GM21576 (cell line): ENCODE data around the gene FBXO17.
A peak's percentile ranks its signal among the peaks of the same experiment; 100 is the strongest.

Experiments
- ATAC-seq: cut with Tn5 transposase; IDR thresholded peaks from one replicate; pipeline ENCODE4 v1.9.1; 2021; ENCODE audit warnings: mild to moderate bottlenecking, moderate library complexity; ENCODE audit not compliant: unreplicated experiment

FBXO17 gene

DNA sequence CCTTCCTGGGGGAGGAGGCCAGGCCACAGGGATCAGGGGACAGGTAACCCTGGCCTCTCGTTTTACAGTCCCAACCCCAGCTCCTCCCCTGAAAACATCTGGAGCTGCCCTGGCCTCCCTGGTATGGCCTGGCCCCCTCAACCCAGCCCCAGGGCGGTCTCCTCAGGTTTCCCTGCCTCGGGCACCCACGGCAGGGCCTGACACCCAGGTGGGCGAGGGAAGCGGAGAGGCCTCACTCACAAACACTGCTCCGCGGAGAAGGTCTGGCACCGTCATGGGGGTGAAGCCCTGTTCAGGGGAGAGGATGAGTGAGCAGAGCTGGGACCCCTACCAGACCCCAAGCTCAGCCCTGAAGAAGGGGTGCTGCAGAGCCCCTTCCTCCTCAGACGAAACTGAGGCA, 57.0 kb downstream of the FBXO17 start:
- no peak for ATAC-seq

DNA sequence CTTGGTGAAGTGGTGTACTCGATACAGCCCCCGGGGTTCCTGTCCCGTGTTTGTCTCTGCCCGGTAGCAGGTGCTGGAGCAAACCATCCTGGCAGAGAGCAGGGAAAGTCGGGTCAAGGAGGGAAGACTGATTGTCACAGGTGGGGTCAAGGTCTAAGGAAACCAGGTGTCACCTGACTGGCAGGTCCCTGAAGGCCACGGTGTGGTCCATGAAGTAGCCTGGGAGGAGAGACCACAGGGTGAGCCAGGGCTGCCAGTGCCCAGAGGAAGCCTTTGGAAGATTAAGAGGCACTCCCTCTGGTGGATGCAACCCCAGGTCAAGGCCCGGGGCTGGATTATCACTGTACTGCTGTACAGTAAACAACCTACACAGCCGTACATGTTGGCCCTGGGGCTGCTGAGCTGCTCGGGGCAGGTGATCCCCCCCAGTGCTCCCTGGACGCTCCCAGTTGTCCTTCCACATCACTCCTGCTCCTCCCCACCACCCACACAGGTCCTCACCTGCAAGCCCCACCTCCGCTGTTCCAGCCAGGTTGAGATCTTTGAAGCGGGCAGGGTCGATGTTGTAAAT, 57.5 kb downstream of the FBXO17 start:
- no peak for ATAC-seq

DNA sequence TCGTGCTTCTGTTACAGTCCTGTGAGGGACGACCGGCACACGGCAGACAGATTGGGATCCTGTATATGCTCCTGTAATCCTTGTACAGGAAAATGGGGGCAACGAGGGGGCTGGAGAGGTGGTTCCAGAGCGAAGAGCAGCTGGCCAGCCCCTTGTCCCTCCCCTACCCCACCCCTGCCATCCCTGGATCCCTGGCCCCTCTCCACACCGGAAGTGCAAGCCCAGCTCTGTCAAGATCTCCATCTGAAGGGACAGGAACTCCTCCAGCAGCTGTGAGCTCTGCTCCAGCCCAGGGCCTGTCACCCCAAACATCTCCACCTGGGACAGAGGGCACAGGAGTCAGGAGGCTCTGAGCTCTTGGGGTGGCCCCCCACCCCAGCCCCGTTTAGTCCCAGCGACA, 58.0 kb downstream of the FBXO17 start:
- ATAC-seq: no peak

DNA sequence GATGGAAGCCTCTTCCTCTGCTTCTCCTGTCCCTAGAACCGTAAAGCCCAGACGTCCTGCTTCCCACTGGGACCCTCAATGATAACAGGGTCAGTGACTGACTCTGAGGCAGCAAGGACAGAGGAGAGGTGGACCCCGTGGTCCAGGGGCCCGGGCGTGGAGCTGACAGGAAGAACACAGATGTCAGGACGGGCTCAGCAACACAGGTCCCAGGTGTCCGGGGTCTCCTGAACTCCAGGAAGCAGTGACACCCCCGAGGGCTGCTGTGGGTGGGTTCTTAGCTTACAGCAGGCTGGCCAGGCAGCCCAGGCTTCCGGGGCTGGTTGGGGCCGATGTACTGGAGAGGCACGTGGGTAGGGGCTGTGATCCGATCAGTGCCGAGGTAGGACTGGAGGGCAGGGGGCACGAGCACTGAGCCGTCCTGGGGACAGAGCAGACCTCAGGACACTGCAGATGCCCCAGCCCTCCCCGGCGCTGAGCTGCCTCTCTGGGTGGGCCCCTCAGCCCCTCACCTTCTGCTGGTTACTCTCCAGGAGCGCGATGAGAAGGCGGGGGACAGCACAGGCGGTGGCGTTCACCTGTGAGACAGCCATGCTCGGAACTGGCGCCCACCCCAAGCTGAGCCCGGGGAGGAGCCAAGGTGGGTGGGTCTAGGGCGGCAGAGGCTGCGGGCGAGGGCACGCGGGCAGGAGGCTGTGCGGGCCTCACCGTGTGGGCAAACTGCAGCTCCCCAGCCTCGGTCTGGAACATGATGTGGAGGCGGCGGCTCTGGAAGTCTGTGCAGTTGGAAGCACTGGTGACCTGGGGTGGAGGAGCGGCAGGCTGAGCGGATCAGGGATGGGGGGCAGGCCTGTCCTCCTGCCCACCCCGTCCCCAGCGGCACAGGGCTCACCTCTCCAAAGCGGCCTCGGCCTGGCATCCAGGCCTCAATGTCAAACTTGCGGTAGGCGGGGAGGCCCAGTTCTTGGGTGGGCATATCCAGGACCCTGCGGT, 59.9 kb downstream of the FBXO17 start:
- ATAC-seq: no peak

DNA sequence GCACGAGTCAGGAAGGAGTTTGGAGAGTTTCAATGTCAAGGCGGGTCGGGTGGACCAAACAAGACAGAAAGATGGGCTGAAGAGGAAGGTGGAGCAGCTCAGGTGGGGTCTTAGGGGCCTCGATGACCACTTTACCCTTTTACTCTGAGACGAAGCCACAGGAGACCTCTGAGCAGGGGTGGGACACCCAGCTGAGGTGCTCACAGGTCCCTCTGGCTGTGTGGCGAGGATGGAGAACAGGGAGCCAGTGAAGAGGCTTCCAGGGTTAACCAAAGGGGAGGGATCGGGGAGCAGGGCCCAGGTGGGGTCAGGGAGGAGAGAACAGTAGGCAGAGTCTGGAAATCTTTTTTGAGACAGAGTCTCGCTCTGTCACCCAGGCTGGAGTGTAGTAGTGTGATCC, 61.6 kb downstream of the FBXO17 start:
- ATAC-seq: no peak

DNA sequence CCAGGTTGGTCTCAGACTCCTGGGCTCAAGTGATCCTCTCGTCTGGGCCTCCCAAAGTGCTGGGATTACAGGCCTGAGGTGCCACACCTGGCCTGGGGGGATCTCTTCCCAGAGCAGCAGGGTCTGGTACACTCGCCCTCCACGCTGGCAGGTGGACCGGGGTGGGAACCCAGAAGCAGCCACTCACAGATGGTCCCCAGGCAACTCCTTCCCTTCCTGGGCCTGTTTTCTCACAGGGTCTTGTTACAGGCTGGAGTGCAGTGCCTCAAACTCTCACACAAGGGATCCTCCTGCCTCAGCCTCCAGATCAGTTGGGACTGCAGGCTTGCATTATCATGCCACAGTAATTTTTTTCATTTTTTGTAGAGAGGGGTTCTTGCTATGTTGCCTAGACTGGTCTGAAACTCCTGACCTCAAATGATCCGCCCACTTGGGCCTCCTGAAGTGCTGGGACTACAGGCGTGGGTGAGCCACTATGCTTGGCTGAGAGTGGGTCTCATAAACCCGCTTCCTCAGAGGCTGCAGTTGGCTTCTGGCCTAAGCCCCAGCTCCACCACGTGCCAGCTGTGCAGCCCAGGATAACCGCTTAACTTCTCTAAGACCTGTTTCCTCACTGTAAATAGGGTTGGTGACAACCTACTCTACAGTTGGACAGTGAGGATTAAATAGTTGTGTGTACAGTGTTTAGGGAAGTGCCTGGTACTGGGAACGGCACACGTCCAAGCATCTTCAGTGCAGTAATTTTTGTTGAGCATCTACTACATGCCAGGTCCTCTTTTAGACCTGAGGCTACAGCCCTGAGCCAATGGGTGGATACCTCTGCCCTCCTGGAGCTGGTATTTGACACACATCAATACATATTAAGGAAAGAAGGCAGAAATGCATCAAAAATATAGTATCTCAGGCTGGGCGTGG, 62.7 kb downstream of the FBXO17 start:
- no peak for ATAC-seq

DNA sequence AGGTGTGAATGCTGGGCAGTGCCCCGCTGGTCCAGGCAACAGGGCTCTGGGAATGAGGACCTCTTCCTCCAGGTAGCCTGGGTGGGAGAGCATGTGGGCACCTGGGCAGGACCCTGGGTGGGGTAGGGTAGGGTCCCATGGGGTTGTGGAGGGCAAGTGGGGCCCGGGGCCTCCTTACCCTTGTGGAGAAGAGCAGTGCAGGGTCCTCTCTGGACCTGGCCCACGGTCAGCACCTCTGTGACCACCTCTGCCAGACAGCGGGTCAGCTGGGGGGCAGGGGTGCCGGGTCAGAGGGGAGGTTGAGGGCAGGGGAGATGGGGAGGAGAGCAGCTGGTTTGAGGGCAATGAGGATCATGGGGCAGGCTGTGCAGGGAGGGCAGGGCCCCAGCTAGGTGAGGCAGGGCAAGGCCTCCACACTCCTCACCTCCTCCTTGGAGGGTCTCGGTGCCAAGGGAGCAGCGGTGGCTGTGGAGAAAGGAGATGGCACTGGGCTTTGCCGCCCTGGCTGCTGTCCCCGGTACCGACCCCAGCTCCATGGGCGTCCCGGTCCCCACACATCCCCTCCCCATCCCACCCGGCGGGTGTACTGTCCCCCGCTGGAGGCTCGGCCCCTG, 64.0 kb downstream of the FBXO17 start:
- ATAC-seq: no peak

DNA sequence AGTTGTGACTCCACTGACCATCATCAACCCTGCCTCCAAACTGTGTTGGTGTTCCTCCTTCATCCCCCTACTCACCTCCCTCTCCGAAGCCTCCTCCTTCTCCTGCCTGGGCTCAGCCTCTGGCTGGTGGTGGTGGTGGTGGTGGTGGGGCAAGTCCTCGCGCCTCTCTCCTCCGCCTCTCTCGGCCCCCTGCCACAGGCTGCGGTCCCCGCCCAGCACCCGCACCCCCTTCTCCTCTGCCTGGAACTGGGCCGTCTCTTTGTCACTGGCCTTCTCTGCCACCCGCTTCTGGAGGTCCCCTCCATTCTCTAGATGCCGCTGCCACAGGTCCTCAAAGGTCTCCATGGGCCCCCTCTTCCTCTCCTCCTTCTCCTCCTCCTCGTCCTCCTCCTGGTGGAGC, 65.1 kb downstream of the FBXO17 start:
- ATAC-seq: no peak

DNA sequence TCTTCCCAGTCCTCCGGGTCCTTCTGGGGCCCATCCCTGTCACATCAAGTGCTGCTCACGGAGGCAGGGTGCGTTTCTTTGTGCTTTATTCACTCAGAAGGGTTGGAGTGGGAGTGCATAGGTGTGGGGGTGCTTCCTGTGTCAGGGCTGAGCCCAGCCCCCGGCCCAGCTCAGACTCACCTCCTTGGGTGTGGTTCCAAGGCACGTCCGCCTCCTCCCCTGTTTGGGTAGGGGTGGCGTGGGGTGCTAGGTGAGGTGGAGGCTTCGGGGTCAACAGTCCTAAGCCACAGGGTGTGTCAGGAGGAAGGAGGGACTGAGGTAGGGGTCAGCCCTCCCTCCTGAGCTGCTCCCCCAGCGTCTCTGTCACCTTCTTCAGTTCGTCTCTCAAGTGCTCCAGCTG, 66.6 kb downstream of the FBXO17 start:
- ATAC-seq: no peak

DNA sequence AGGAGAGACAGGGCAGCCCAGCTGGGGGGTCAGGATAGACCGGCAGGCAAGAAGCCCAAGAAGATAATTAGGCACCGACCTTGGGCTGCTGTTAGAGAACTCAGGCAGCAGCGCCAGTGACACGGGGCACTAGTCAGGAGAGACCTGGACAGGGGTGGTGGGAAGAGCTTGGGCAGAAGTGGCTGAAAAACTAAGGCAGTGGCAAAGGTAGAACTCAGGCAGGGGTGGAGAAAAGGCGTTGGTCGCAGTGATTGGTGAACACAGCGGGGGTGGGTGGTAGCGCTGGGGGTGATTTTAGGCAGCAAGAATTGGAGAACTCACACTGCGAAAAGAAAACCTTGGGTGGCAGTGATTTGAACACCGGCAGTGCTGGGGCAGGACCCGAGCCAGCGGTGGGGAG, 67.9 kb downstream of the FBXO17 start:
- no peak for ATAC-seq

DNA sequence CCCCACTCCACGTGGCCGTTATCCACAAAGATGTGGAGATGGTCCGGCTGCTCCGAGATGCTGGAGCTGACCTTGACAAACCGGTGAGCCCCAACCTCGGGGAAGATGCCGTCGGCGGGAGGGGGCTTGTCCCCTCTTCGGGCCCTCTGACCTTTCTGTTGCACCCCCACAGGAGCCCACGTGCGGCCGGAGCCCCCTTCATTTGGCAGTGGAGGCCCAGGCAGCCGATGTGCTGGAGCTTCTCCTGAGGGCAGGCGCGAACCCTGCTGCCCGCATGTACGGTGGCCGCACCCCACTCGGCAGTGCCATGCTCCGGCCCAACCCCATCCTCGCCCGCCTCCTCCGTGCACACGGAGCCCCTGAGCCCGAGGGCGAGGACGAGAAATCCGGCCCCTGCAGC, 68.3 kb downstream of the FBXO17 start:
- no peak for ATAC-seq

DNA sequence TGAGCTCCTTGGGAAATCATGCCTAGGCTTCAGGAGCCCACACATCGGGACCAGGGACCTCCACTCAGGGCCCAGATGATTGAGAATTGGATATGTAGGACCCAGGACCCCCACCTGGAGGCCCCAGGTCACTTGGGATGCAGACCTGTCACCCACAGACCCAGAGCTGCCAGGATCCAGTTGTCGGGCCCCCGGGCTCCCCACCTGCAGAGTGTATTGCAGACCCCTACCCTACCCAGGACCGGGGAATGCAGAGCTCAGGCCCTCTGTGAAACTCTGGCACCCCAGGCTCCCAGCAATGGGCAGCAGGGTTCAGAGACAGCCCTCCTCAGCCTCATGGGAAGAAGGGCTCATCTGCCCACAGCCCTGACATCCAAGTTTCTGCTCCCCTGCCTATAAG, 69.9 kb downstream of the FBXO17 start:
- no peak for ATAC-seq

DNA sequence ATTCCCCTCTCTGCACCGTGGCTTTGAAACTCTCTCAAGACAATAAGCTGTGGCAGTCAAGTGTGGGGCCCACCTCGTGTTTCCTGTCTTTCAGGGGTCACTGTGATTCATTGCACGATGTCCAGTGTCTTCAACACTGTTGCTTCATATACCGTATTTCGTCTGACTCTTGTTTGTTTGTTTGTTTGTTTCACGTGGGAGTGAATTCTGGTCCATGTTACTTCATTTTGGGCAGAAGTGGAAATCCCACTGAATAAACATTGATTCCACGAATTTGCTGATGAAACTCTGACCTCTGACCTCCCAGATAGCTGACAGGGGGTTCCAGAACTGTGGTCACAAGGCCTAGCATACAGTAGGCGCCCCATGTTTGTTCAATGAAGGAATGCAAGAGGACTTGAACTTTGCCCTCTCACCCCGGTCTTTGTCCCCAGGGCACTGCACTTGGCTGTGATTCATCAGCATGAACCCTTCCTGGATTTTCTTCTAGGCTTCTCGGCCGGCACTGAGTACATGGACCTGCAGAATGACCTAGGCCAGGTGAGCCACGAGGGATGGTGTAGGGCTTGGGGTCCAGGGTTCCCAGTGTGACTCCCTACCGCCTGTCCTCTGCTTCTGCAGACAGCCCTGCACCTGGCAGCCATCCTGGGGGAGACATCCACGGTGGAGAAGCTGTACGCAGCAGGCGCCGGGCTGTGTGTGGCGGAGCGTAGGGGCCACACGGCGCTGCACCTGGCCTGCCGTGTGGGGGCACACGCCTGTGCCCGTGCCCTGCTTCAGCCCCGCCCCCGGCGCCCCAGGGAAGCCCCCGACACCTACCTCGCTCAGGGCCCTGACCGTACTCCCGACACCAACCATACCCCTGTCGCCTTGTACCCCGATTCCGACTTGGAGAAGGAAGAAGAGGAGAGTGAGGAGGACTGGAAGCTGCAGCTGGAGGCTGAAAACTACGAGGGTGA, 70.7 kb downstream of the FBXO17 start:
- no peak for ATAC-seq

DNA sequence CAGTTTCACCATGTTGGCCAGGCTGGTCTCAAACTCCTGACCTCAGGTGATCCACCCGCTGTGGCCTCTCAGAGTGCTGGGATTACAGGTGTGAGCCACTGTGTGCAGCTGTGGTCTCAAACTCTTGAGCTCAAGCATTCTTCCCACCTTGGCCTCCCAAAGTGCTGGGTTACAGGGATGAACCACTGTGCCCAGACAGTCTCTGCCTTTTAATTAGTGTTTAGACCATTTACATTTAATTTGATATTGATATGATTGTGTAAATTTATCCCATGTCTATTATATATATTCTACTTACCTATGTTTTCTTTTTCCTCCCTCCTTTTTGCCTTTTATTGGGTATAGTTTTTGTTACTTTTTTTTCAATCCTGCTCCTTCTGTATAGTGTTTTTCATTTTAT, 73.9 kb downstream of the FBXO17 start:
- no peak for ATAC-seq

DNA sequence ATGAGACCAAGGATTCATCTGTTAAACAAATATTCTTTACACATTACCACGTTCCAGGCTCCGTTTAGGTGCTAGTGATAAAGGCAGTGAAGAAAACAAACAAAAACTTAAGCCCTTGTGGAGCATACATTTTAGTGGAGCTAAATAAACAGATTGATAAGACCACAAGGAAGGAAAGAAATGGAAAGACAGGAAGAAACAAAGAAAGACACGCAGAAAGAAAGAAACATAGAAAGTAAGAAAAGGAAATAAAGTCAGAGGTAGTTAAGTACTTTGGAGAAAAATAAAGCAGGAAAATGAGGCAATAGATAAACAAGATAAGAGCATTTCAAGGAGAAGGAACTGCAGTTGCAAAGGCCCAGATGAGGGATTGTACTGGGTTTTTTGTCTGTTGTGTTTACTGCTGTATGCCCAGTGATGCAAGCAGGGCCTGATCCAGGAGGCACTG, 74.8 kb downstream of the FBXO17 start:
- ATAC-seq: no peak

DNA sequence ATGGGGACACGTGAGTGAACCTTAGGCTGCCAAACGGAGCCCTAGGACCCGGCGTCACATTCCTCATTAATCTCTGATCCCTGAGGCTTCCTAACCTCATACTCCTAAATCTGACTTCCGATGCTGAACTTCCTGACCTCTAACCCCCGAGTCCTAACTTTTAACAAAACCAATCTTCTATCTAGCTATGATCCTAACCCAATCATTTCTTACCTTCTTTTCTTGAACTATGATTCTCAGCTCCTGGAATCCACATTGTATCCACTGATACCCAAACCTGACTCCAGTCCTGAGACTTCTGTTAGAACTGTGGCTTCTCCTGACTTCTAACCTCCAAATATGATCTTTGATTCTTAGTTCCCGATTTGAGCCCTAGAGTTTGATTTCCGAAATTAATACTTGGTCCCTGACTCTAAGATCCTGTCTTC, 75.3 kb downstream of the FBXO17 start:
- ATAC-seq: no peak

DNA sequence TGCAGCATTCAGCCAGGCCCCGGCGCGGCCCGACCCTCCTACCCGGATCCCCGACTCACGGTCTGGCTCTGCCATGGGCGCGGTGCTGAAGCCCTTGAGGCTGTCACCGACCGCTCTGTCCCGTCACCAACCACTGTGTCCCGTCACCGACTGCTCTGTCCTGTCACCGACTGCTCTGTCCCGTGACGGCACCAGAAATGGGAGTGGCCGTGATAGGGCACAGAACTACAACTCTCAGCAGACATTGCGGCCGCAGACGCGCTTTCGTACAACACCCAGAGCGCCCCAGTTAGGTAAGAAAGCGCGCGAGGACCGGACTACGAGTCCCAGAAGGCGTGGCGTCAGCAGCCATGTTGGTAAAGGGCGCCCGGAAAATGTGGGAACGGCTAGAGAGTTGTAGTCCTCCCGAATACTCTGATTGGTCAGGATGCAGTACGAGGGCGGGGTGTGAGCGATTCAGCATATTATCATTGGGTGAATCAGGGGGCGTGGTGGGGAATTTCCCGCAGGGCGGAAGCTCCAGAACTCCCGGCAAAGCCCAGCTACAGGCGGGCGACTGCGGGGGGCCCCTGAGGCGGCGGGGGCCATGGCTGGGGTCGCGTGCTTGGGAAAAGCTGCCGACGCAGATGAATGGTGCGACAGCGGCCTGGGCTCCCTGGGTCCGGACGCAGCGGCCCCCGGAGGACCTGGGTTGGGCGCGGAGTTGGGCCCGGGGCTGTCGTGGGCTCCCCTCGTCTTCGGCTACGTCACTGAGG, 75.9 kb downstream of the FBXO17 start, which contains the start of the genes NFKBIB and SIRT2:
Gene NFKBIB, plus strand, starts transcription at position 523 of the 755 bp plus-strand sequence. Its CDS starts 64 bp downstream, at position 587.
Gene SIRT2, minus strand, starts transcription at position 172 of the 755 bp plus-strand sequence. Its CDS starts 97 bp downstream, at position 75.
- peak; percentile 89 for ATAC-seq

DNA sequence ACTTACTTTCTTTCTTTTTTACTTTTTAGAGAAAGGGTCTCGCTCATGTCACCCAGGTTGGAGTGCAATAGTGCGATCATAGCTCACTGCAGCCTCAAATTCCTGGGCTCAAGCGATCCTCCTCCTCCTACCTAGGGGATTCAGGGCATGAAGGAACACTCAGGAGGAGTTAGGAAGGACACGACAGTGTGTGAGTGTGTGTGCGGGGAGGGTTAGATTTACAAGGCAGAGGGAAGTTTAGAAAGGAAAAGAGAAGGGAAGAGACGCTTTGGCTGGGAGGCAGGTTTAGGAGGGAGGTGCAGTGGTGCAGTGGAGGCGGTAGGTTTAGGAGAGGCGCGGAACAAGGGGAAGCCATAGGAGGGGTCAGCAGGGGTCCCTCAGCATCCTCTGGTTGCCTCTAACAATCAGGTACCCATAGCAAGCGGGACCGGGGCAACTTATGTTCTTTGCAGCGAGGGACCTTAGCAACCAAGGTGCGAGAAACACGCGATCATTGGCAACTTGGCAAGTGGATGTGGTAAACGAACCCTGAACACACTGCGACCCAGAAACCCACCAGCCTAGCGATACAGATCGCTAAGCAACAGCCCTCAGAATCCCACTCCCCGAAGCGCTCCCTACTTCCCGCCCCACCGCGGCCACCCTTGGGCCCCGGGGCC, 76.6 kb downstream of the FBXO17 start:
- no peak for ATAC-seq
